Upper lobe of left lung (tissue), 6 donors: ENCODE results near the gene RRP7A. TPM values are rescaled to one million over a fixed set of nuclear protein-coding genes. Genes with fewer than 3 reads are reported as not detected.
"Not testable (repeated sequence)": the region's sequence is repeated elsewhere in the genome, so short reads cannot be mapped to it uniquely, and the experiment has no call there.

Experiments used
- ATAC-seq, 2 donors: fragments of 200-7000 bp; cut with Tn5 transposase; one replicate each; pipeline ENCODE4 v1.9.1; 2022; ENCODE audit warnings: mild to moderate bottlenecking in 2 of 2, moderate library complexity in 2 of 2; ENCODE audit not compliant: low FRiP score in 2 of 2
- DNase-seq, 2 donors: peaks; one replicate each; pipeline ENCODE4 v3.0.0-alpha.2; 2019 to 2020
- H3K27ac ChIP-seq, 4 donors: fragments of 200-600 bp; sonication (generic); one replicate each; pipeline ENCODE4 v1.5.1; 2016 to 2019
- H3K27me3 ChIP-seq, 4 donors: fragments of 200-600 bp; sonication (generic); one replicate each; pipeline ENCODE4 v1.5.1; 2017 to 2019
- H3K36me3 ChIP-seq, 4 donors: fragments of 200-600 bp; sonication (generic); one replicate each; pipeline ENCODE4 v1.5.1; 2016 to 2019
- H3K4me1 ChIP-seq, 4 donors: fragments of 200-600 bp; sonication (generic); one replicate each; pipeline ENCODE4 v1.5.1; 2018 to 2019
- H3K4me3 ChIP-seq, 4 donors: fragments of 200-600 bp; sonication (generic); one replicate each; pipeline ENCODE4 v1.5.1; 2017 to 2019; ENCODE audit warnings: mild to moderate bottlenecking in 2 of 4, moderate library complexity in 1 of 4
- H3K9me3 ChIP-seq, 4 donors: fragments of 200-600 bp; sonication (generic); one replicate each; pipeline ENCODE4 v1.5.1; 2018 to 2019
- CTCF ChIP-seq, 6 experiments: fragments of 450-650 bp in 4 of 6; fragments of 200-600 bp in 2 of 6; sonication (generic) in 2 of 6; IDR thresholded peaks; one replicate each; pipeline ENCODE4 v1.5.1; 2016 to 2019; ENCODE audit warnings: antibody characterized with exemption in 6 of 6
- EP300 ChIP-seq, 4 donors: sonication (generic); formaldehyde crosslinking; IDR thresholded peaks; one replicate each; pipeline ENCODE4 v1.5.1; 2017; ENCODE audit warnings: antibody characterized with exemption in 4 of 4, control low read depth in 2 of 4
- POLR2A ChIP-seq, 4 donors: fragments of 450-650 bp; IDR thresholded peaks; one replicate each; pipeline ENCODE4 v1.5.1; 2016 to 2017; ENCODE audit warnings: antibody characterized with exemption in 4 of 4, mild to moderate bottlenecking in 2 of 4
- POLR2AphosphoS5 ChIP-seq, 2 donors: sonication (generic); formaldehyde crosslinking; IDR thresholded peaks; one replicate each; pipeline ENCODE4 v1.5.1; 2017; ENCODE audit warnings: antibody characterized with exemption in 2 of 2
- WGBS, 2 donors: methylation state at CpG; one replicate each; pipeline ENCODE4 v1.1.5; 2017 to 2018; 5-methylcytosine and 5-hydroxymethylcytosine counted together
- total RNA-seq, 6 donors: library from RNA; depleted of rRNA in 4 of 6; stranded (reverse); fragments of >200 nt in 4 of 6; gene quantifications; one replicate each; pipeline versions ENCODE4 v1.1.0 to v1.2.1, GENCODE V29; 2016 to 2021
- donor health status: DM: no; HTN: no; CAD: no; lungs with moderate emphysema.
- donor health status: DM: no; HTN: yes; CAD: no; lungs with severe emphysema.

RRP7A gene
- total RNA-seq, 6 donors from 2014 or later: 21.2 to 36.2 (median 29.3) TPM

GRCh38 chr22:42492323-42492690 is 27.3 kb downstream of the RRP7A start:
- Histone ChIP-seq H3K27me3 (no peaks in the 10 kb centered on the region), H3K4me3 (no peak overlapping the region), H3K9me3 (no peaks in the 10 kb centered on the region), H3K27ac (no peak overlapping the region), H3K36me3 (no peaks in the 10 kb centered on the region), H3K4me1 (peaks cover 0 to 8% (median 3%) of the 10 kb centered on the region in 4 donors)
- ATAC-seq: peak in 1 of 2 donors; percentile 41
- TF ChIP-seq EP300 (IDR thresholded peaks at IDR 0.05) (no peak), CTCF (IDR thresholded peaks at IDR 0.05) (no peak), POLR2A (IDR thresholded peaks at IDR 0.05) (no peak), POLR2AphosphoS5 (IDR thresholded peaks at IDR 0.05) (no peak)
- no peak for DNase-seq
- 83 to 95% methylated on average over 2 to 18 of the region's 18 CpGs for WGBS, 2 donors

DNA sequence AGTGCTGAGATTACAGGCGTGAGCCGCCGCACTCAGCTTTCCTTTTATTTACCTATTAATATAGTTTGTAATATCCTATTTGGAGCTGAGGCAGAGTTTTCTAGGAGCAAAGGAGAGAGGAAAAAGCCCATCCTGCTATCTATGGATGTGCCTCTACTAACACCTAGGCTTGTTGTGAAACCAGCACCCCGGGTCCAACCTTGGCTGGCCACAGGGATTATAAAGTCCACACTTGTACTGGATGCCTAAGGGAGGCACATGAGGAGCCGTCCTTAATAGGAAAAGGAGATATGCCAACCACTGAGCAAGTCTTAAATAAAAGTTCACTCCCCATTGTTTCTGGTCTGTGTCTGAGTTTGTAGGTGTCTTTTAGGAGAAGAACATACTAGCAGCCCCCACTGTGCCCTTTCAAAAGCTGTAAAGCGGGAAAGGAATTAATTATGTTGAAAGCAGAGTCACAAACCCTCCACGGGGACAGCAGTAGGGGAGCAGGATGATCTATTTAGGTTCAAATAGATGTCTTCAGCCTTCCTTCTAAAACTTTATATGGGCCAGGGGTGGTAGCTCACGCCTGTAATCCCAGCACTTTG is 29.3 kb downstream of the RRP7A start:
- Histone ChIP-seq H3K4me1 (no peaks in the 10 kb centered on the region), H3K27ac (no peak overlapping the region), H3K9me3 (no peaks in the 10 kb centered on the region), H3K27me3 (no peaks in the 10 kb centered on the region), H3K36me3 (no peaks in the 10 kb centered on the region), H3K4me3 (no peak overlapping the region)
- no peak for DNase-seq
- 73 to 75% methylated on average over 8 of the region's 8 CpGs for WGBS, 2 donors
- no peak for ATAC-seq
- no peak for TF ChIP-seq POLR2A (IDR thresholded peaks at IDR 0.05)
- TF ChIP-seq EP300 (IDR thresholded peaks at IDR 0.05): no peak
- no peak for TF ChIP-seq CTCF (IDR thresholded peaks at IDR 0.05)
- no peak for TF ChIP-seq POLR2AphosphoS5 (IDR thresholded peaks at IDR 0.05)

GRCh38 chr22:42489000-42489399 is 30.6 kb downstream of the RRP7A start:
- ATAC-seq: no peak
- Histone ChIP-seq H3K27ac (no peak overlapping the region), H3K4me1 (no peaks in the 10 kb centered on the region), H3K9me3 (no peaks in the 10 kb centered on the region), H3K36me3 (no peaks in the 10 kb centered on the region), H3K4me3 (no peak overlapping the region), H3K27me3 (no peaks in the 10 kb centered on the region)
- no peak for DNase-seq
- 87% methylated on average over 10 of the region's 10 CpGs for WGBS, 2 donors
- TF ChIP-seq CTCF (IDR thresholded peaks at IDR 0.05) (no peak), POLR2A (IDR thresholded peaks at IDR 0.05) (no peak), EP300 (IDR thresholded peaks at IDR 0.05) (no peak), POLR2AphosphoS5 (IDR thresholded peaks at IDR 0.05) (no peak)

DNA sequence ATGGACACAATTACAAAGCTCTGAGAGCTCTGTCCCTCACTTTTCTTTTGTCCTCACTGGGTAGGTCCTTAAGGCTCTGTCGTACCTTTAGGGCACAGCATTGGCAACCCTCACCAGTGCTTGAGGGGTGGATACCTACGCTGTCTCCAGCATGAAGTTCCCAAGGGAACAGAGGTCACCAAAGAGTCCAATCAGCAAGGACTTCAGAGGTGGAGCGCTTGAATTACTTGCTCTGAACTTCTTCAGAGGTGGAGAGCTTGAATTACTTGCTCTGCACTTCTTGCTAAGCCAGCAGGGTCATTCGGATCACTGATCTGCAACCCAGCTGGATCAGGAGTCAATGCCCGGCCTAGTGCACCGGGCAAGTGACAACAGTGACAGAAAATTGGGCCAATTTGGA is 35.1 kb downstream of the RRP7A start:
- TF ChIP-seq CTCF (IDR thresholded peaks at IDR 0.05): no peak
- TF ChIP-seq POLR2A (IDR thresholded peaks at IDR 0.05): no peak
- TF ChIP-seq POLR2AphosphoS5 (IDR thresholded peaks at IDR 0.05): no peak
- no peak for TF ChIP-seq EP300 (IDR thresholded peaks at IDR 0.05)
- DNase-seq (no peak), ATAC-seq (no peak)
- Histone ChIP-seq H3K9me3 (no peaks in the 10 kb centered on the region), H3K4me1 (no peaks in the 10 kb centered on the region), H3K4me3 (no peak overlapping the region), H3K27me3 (no peaks in the 10 kb centered on the region), H3K27ac (no peak overlapping the region), H3K36me3 (no peaks in the 10 kb centered on the region)
- WGBS, 2 donors: 72 to 78% methylated on average over 6 of the region's 6 CpGs

GRCh38 chr22:42483610-42484223 is 35.9 kb downstream of the RRP7A start:
- not testable (repeated sequence) for H3K36me3 ChIP-seq, H3K27me3 ChIP-seq, H3K27ac ChIP-seq, H3K4me1 ChIP-seq, H3K4me3 ChIP-seq, DNase-seq, ATAC-seq, H3K9me3 ChIP-seq
- WGBS, 2 donors: 90% methylated on average over 2 of the region's 13 CpGs; no CpG with 5 or more reads in 1 of the 2 donors
